HepG2 (cell line): ENCODE data around the gene ZBTB7C. TPM values are rescaled to one million over a fixed set of nuclear protein-coding genes. Genes with fewer than 3 reads are reported as not detected.

ENCODE experiments used
- ATAC-seq: fragments of 200-7000 bp; cut with Tn5 transposase; 3 replicates; pipeline ENCODE4 v1.9.1; 2020; ENCODE audit warnings: mild to moderate bottlenecking, moderate library complexity
- BruUV-seq: library from RNA; stranded (reverse); fragments of 400-500 nt; replicated peaks from 2 replicates; lab custom pipeline; 2021; lab: Mats Ljungman, UMichigan
- CTCF ChIA-PET: fragments of 300-600 bp; formaldehyde crosslinking; extraction: SDS; loops from one replicate; lab custom pipeline; 2021; ENCODE audit warnings: low total read pairs, inconsistent platforms, low intra/inter-chr PET ratio; lab: Yijun Ruan, JAX
- POLR2A ChIA-PET: fragments of 350-600 bp; sonication (Branson Sonifier 250); formaldehyde crosslinking; loops from one replicate; lab custom pipeline; 2020; ENCODE audit warnings: antibody characterized with exemption, inconsistent platforms; lab: Yijun Ruan, JAX
- DNase-seq: peaks from one replicate; pipeline ENCODE4 v3.0.0-alpha.2; 2015; ENCODE audit warnings: low spot score
- FAIRE-seq: peaks from 3 replicates; lab custom pipeline; 2011; peaks lifted over from hg19 to GRCh38; lab: Jason Lieb, UNC
- H2AFZ ChIP-seq: one replicate; pipeline ENCODE4 v1.6.1; 2011; ENCODE audit warnings: low read length, inconsistent platforms
- H3K27ac ChIP-seq: fragments of 300-600 bp; 3 replicates; pipeline ENCODE4 v1.8.0; 2011; ENCODE audit warnings: mixed run types, mild to moderate bottlenecking, mixed read lengths, low read length, inconsistent platforms; ENCODE audit not compliant: insufficient read depth; ENCODE audit errors: extremely low read length
- H3K27me3 ChIP-seq, 2 experiments: fragments of 200-600 bp in 1 of 2; 2 replicates in 1 of 2; 3 replicates in 1 of 2; pipeline versions ENCODE4 v1.6.0 to v1.8.0; 2011; ENCODE audit warnings: low read length in 2 of 2, mild to moderate bottlenecking in 2 of 2, moderate library complexity in 2 of 2, inconsistent platforms in 1 of 2; ENCODE audit not compliant: insufficient read depth in 2 of 2, control insufficient read depth in 1 of 2
- H3K36me3 ChIP-seq, 2 experiments: fragments of 200-600 bp in 1 of 2; replicated peaks in 1 of 2; 2 replicates in 1 of 2; 3 replicates in 1 of 2; pipeline versions ENCODE4 v1.5.1 to v1.8.0; 2011; ENCODE audit warnings: low read length in 2 of 2, inconsistent platforms in 1 of 2; ENCODE audit not compliant: insufficient read depth in 2 of 2, control insufficient read depth in 1 of 2
- H3K4me1 ChIP-seq: 2 replicates; pipeline ENCODE4 v1.5.1; 2012; ENCODE audit warnings: low read length, inconsistent platforms; ENCODE audit not compliant: insufficient read depth
- H3K4me2 ChIP-seq: 2 replicates; pipeline ENCODE4 v1.6.0; 2011; ENCODE audit warnings: low read depth, low read length, inconsistent platforms
- H3K4me3 ChIP-seq, 3 experiments: fragments of 200-600 bp in 1 of 3; sonication (generic), shearing (Covaris generic) in 1 of 3; replicated peaks in 1 of 3; 2 replicates each; pipeline ENCODE4 v1.5.1; 2011 to 2016; ENCODE audit warnings: low read length in 3 of 3, inconsistent platforms in 2 of 3, low read depth in 2 of 3, mild to moderate bottlenecking in 2 of 3, control low read depth in 1 of 3, mixed read lengths in 1 of 3; ENCODE audit not compliant: insufficient read depth in 1 of 3
- H3K79me2 ChIP-seq: one replicate; pipeline ENCODE4 v1.6.1; 2011; ENCODE audit warnings: low read length, inconsistent platforms; ENCODE audit not compliant: insufficient read depth
- H3K9ac ChIP-seq: 2 replicates; pipeline ENCODE4 v1.6.0; 2011; ENCODE audit warnings: mild to moderate bottlenecking, low read depth, low read length, inconsistent platforms; ENCODE audit not compliant: insufficient read depth
- H3K9me3 ChIP-seq: 2 replicates; pipeline ENCODE4 v1.5.1; 2012; ENCODE audit warnings: mild to moderate bottlenecking, low read length
- H4K20me1 ChIP-seq: 2 replicates; pipeline ENCODE4 v1.6.0; 2011; ENCODE audit warnings: inconsistent platforms, mild to moderate bottlenecking, low read length, moderate library complexity; ENCODE audit not compliant: insufficient read depth
- IRF1 ChIP-seq: sonication (generic); formaldehyde crosslinking; IDR thresholded peaks from 2 replicates; pipeline ENCODE4 v1.4.0; 2020; ENCODE audit warnings: low read depth, mild to moderate bottlenecking, missing genetic modification reagents
- PHF8 ChIP-seq: sonication (generic); formaldehyde crosslinking; IDR thresholded peaks from 2 replicates; pipeline ENCODE4 v1.5.0; 2020; ENCODE audit warnings: missing genetic modification reagents
- SCMH1 ChIP-seq: sonication (generic); formaldehyde crosslinking; IDR thresholded peaks from 2 replicates; pipeline ENCODE4 v1.9.0; 2021; ENCODE audit warnings: missing genetic modification reagents, mild to moderate bottlenecking, borderline replicate concordance
- TCF12 ChIP-seq, 2 experiments: fragments of 450-650 bp in 1 of 2; sonication (generic) in 1 of 2; formaldehyde crosslinking in 1 of 2; IDR thresholded peaks; 2 replicates each; pipeline versions ENCODE4 v1.6.1 to v1.8.0; 2017 to 2022; ENCODE audit warnings: antibody characterized with exemption in 1 of 2, mild to moderate bottlenecking in 1 of 2, missing genetic modification reagents in 1 of 2, moderate library complexity in 1 of 2
- ZNF142 ChIP-seq: sonication (generic); formaldehyde crosslinking; IDR thresholded peaks from 2 replicates; pipeline ENCODE4 v1.4.0; 2020; ENCODE audit warnings: missing genetic modification reagents
- ZNF563 ChIP-seq: sonication (generic); formaldehyde crosslinking; IDR thresholded peaks from 2 replicates; pipeline ENCODE4 v1.8.0; 2022; ENCODE audit warnings: mild to moderate bottlenecking, moderate library complexity, missing genetic modification reagents
- WGBS: methylation state at CpG from one replicate; pipeline ENCODE4 v1.1.6; 2017; ENCODE audit warnings: low lambda C conversion rate; 5-methylcytosine and 5-hydroxymethylcytosine counted together
- in situ Hi-C: cut with HindIII; loops from 2 replicates; pipeline ENCODE4 v1.10.0; 2017; ENCODE audit warnings: low pct_unique_long_range_greater_than_20kb; ENCODE audit not compliant: extremely low pct_ligation_motif_present
- intact Hi-C: fragments of 100-400 bp; cut with micrococcal nuclease; formaldehyde crosslinking; loops from one replicate; pipeline ENCODE4 v1.10.0; 2022; ENCODE audit not compliant: unreplicated experiment
- polyA plus RNA-seq, 8 experiments: library from polyadenylated mRNA; depleted of rRNA in 3 of 8; stranded (reverse) in 7 of 8; unstranded in 1 of 8; fragments of >200 nt; fragmentation: Illumina TruSeq in 4 of 8; extraction: Trizol in 4 of 8; gene quantifications; 2 replicates each; pipeline versions ENCODE4 v1.2.1 to v1.2.3, GENCODE V29; 2011 to 2016; ENCODE audit warnings: low read depth in 4 of 8, missing spikeins in 1 of 8, mixed read lengths in 1 of 8; ENCODE audit not compliant: insufficient read depth in 1 of 8
- total RNA-seq, 5 experiments: library from RNA; depleted of rRNA; stranded (reverse); fragments of >200 nt; fragmentation: Illumina TruSeq; extraction: Trizol; gene quantifications; 2 replicates each; pipeline ENCODE4 v1.2.3, GENCODE V29; 2016; ENCODE audit warnings: low read depth in 1 of 5

ZBTB7C gene
- total and polyA plus RNA-seq, 2 of the 13 experiments (the other 11 are each of a cell fraction or from before 2014, with no cell fraction given) = 0.01 to 0.04 TPM

- no peak for FAIRE-seq
- in situ Hi-C loops (loop anchor here (10.0 kb wide), 1 partner anchor 313 kb away; no protein-coding TSS in a partner anchor), intact Hi-C loops (loop anchor here (5.0 kb wide), 1 partner anchor 416 kb away; no protein-coding TSS in a partner anchor)
- no peak overlapping the region for H2AFZ ChIP-seq
- H3K4me3 ChIP-seq = no peak overlapping the region
- ChIA-PET CTCF (interaction anchor here (1.1 to 1.4 kb wide), 3 partner anchors 314 to 415 kb away, joined by 4 to 21 read pairs (median 5); no protein-coding TSS in a partner anchor), POLR2A (no interaction called here)
- H3K4me1 ChIP-seq = no peaks in the 10 kb centered on the region
- no peak overlapping the region for H3K27ac ChIP-seq
- DNase-seq = no peak
- H3K27me3 ChIP-seq = peaks cover 0 to 19% of the 10 kb centered on the region in 2 experiments; a peak in 3 of 5 replicates
- no peaks in the 10 kb centered on the region for H3K79me2 ChIP-seq
- no peaks in the 10 kb centered on the region for H3K36me3 ChIP-seq
- no peaks in the 10 kb centered on the region for H3K9me3 ChIP-seq
- ATAC-seq = no peak
- TF ChIP-seq SCMH1 (no peak), IRF1 (CRISPR knock-in tag) (no peak), ZNF563 (CRISPR knock-in tag) (no peak), PHF8 (no peak), ZNF142 (CRISPR knock-in tag) (no peak), TCF12 (IDR thresholded peaks at IDR 0.05) (no peak), TCF12 (CRISPR knock-in tag; IDR thresholded peaks at IDR 0.05) (no peak)
- H3K9ac ChIP-seq = no peak overlapping the region
- H3K4me2 ChIP-seq = no peak overlapping the region
- H4K20me1 ChIP-seq = no peaks in the 10 kb centered on the region
- BruUV-seq = no TSS peak
- 16% methylated on average over 3 of the region's 5 CpGs for WGBS
These were observed 377.5 kb downstream of the ZBTB7C start for GRCh38 chr18:48031641-48032040.
